NB4 (cell line): ENCODE results near the gene MRRF.
A peak's percentile ranks its signal among the peaks of the same experiment; 100 is the strongest.

ENCODE experiments used
- CTCF ChIP-seq: IDR thresholded peaks from one replicate; pipeline ENCODE4 v1.5.1; 2012; ENCODE audit warnings: low read depth, low read length
- MYC ChIP-seq: IDR thresholded peaks from 2 replicates; pipeline ENCODE4 v1.6.1; 2011; ENCODE audit warnings: low read depth, low read length
- POLR2A ChIP-seq: IDR thresholded peaks from 2 replicates; pipeline ENCODE4 v1.6.1; 2011; ENCODE audit warnings: mild to moderate bottlenecking; ENCODE audit not compliant: insufficient read length; ENCODE audit errors: extremely low read depth

DNA sequence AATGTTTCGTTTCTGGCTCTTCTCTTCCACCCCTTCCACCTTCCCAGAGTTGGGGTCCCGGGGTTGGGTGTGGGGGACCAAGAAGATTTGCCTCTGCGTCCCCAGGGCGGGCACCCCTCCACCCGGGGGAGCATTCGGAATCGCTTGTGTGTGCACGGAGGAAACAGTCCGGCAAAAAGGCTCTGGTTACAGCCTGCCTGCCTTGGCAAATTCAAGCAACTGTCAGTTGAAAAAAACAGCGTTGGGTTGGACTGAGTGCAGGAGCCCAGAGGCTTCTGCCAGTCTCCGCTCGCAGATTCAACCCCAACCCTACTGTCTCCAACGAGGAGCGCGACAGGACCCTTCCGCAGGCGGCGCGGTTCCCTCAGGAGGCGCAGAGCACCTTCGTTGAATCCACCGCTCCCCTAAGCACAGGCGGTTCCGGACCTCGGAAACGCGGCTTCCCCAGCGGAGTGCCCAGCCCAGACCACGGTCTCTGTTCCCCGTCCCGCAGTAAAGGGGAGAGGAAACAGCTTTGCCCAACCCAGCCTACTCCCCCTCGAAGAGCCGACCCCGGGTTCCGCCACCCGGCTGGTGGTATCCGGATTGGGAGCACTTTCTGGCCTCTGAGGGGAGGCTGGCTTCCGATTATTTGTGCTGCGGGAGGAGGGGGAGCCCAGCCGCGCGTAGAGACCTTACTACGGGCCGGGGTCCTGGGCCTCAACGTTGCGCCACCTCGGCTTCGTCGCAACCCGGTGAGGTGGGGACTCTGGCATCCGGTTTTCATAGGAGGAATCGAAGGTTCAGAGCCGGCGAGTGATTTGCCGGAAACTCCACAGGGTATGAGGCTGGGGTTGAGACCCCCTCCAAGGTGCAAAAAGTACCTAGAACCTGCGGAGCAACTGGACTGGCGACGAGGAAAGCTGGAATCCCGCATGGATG lies 45.5 kb upstream of the MRRF start:
- peak; percentile 11 for TF ChIP-seq CTCF
- TF ChIP-seq POLR2A = no peak
- peak; percentile 81 for TF ChIP-seq MYC
